ENCODE results near the gene DCAF8.

DNA sequence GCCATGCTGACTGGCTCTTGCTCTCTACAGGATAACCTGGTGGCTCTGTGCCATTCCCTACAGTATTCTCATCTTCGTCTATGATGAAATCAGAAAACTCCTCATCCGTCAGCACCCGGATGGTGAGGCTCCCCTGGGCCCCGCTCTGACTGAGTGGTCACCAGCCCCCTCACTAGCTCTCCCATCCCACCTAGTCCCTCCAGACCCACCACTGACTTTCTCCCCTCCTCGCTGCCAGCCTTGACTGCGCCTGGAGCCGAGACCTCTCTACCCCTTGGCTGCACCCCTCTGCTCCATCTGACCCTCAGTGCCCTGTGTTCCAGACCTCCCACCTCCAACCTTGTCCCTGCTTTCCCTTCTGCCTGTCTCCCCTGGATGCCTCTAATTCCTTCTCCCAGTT is 76.1 kb downstream of the DCAF8 start:
- TF ChIP-seq, protein P1, sequence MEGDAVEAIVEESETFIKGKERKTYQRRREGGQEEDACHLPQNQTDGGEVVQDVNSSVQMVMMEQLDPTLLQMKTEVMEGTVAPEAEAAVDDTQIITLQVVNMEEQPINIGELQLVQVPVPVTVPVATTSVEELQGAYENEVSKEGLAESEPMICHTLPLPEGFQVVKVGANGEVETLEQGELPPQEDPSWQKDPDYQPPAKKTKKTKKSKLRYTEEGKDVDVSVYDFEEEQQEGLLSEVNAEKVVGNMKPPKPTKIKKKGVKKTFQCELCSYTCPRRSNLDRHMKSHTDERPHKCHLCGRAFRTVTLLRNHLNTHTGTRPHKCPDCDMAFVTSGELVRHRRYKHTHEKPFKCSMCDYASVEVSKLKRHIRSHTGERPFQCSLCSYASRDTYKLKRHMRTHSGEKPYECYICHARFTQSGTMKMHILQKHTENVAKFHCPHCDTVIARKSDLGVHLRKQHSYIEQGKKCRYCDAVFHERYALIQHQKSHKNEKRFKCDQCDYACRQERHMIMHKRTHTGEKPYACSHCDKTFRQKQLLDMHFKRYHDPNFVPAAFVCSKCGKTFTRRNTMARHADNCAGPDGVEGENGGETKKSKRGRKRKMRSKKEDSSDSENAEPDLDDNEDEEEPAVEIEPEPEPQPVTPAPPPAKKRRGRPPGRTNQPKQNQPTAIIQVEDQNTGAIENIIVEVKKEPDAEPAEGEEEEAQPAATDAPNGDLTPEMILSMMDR (IDR thresholded peaks at IDR 0.05), result no peak
- no peak for TF ChIP-seq POLR2A (IDR thresholded peaks at IDR 0.05)
